GM21390 (cell line): ENCODE results near the gene ACSL1.

Source experiments
- ATAC-seq: cut with Tn5 transposase; IDR thresholded peaks from one replicate; pipeline ENCODE4 v1.9.1; 2021; ENCODE audit not compliant: unreplicated experiment

The ACSL1 gene, protein sequence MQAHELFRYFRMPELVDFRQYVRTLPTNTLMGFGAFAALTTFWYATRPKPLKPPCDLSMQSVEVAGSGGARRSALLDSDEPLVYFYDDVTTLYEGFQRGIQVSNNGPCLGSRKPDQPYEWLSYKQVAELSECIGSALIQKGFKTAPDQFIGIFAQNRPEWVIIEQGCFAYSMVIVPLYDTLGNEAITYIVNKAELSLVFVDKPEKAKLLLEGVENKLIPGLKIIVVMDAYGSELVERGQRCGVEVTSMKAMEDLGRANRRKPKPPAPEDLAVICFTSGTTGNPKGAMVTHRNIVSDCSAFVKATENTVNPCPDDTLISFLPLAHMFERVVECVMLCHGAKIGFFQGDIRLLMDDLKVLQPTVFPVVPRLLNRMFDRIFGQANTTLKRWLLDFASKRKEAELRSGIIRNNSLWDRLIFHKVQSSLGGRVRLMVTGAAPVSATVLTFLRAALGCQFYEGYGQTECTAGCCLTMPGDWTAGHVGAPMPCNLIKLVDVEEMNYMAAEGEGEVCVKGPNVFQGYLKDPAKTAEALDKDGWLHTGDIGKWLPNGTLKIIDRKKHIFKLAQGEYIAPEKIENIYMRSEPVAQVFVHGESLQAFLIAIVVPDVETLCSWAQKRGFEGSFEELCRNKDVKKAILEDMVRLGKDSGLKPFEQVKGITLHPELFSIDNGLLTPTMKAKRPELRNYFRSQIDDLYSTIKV

DNA sequence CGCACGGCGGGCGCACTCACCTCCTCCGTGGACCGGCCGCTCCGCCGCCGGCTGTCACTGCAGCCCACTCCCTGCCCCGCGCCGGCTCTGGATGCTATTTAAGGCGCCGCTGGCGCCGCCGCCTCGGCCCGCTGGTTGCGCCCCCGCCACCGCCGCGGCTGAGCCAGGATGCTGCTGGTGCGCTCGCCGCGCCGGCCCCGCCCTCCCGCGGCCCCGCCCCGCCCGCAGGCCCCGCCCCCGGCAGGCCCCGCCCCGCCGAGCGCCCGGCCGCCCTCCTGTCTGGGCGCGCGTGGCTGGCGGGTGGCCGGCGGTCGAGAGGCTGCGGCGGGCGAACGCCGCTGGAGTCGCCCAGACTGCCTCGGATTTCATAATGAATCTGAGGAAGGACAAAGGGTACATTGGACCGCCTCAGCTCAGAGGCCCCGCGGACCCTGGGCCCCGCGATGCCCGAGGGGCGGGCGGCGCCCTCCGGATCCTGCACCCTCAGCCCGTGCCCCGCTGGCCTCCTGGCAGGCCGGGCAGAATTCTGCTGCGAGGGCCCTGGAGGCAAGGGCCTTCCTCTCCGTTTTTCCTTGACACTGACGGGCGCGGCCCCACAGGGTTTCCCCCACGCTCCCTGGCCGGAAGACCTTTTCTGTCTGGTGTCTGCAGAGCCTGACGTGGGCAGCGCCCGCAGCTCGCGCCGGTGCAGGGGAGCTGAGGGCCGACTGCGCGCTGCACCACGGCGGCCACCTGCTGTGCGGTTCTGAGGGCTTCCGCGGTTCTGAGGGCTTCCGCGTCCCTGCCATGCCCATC, at the start of gene ACSL1:
TSS of gene ACSL1 (minus strand) at position 73 of the 795 bp plus-strand sequence. CDS start 22,454 bp downstream, outside the sequence.
- peak; percentile 62 for ATAC-seq

DNA sequence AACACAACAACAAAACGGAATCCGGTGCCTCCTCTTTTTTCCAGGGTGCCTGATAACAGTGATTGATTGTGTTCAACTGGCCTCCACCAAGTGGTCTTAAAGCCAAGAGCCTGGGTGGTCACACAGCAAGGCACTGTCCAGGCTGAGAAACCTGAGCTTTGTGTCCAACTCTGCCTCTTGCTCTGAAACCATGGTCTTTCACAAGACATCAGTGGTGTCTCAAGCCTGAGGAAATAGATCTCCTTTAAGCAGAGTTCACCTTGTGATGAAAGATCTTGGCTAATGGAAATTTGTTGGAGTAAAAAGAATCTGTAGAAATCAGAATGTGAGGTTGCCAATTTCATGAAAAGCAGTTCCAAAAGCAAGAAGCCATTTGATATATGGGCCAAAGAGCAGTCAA, 47.3 kb upstream of the ACSL1 start:
- no peak for ATAC-seq

DNA sequence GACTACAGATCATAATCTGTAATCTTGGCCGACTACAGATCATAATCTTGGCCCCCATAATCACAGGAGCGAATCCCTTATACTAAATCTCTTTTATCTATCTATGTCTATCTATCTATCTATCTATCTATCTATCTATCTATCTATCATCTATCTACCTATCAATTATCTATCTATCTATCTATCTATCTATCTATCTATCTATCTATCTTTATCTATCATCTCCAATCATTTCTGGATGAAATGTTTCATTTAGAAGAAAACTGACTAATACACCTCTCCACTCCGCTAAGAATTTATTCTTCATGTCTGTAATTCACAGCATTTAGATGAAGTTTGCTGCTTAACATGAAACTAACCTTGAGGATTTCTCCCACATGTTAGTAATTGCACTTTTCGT, 45.0 kb upstream of the ACSL1 start:
- no peak for ATAC-seq

DNA sequence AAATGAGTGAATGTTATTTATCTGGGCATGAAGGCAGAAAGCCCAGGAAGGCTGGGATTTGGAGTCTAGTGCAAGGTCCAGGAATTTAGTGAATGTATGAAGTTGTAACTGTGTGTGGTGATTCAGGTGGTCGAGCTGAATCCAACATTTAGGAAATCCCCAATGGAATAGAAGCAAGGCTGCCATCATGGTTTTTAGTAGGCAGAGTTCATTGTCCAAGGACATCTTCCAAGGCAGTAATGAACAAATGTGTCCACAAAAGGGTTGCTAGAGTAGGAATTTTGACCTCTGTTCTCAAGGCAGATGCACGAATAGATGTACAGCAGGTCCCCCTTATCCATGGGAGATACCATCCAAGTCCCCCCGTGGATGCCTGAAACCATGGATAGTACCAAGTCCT, 42.9 kb upstream of the ACSL1 start:
- ATAC-seq, result no peak

DNA sequence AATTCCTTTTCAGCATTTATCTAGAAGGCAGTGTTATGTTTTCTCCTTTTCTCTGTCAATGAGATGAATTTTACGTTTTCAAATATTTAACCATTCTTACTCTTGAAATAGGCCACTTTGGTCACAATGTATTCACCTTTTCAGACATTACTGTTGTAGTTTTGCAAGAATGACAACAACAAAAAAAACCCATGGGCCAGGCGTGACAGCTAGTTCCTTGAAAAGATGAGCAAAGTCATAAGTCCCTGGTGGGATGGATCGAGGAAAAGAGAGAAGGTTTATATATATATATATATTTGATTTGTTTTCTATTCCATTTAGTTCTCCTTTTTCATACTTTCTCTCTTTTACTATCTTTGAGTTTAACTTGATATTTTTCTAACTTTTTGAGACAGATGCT, 38.1 kb upstream of the ACSL1 start:
- ATAC-seq, result no peak

DNA sequence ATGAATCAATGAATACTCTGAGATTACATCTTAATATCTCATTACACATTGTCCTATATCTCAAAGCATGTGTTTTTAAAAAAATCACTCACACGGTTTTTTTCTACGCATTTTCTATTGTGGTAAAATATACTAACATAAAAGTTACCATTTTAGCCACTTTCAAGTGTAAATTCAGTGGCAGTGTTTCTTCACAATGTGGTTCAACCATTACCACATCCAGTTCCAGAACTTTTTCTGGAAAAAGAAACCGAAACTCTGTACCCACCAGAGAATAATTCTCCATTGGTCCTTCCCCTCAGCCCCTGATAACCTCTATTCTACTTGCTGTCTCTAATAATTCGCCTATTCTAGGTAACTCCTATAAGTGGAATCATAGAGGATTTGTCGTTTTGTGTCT, 35.3 kb upstream of the ACSL1 start:
- ATAC-seq, result no peak

DNA sequence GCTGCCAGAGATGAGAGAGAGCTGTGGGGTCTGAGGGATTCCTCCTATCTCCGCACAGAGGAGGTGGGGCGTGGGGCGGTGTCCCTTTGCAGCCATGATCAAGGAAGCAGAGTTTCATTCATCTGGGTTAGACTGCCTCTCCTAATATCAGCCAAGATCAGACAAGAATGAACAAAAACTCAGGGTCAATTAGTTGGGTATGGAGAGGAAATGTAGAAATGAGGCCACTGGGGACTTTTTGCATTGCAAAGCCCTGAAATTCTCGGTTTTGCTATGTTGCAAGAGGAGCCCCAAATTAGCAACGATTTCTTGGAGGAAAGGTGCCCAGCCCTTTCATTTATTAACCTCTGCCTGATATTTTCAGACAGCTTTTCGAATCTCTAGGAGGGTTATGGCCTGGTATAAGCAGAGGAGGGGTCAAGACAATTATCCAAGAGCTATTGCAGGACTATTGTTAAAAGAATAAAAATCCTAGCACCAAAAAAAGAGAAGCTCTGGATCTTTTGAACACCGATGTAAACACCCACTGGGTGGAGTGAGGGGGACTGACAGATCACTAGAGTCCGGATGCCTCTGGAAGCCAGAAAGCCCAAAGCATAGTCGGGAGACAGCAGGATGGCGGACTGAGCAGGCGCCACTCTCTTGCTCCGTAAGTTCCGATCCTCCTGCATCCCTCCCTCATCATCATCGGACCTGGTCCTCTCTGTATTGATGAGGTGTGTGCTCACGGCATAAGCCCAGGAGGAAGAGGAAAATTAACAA, 34.4 kb upstream of the ACSL1 start:
- peak; percentile 65 for ATAC-seq

DNA sequence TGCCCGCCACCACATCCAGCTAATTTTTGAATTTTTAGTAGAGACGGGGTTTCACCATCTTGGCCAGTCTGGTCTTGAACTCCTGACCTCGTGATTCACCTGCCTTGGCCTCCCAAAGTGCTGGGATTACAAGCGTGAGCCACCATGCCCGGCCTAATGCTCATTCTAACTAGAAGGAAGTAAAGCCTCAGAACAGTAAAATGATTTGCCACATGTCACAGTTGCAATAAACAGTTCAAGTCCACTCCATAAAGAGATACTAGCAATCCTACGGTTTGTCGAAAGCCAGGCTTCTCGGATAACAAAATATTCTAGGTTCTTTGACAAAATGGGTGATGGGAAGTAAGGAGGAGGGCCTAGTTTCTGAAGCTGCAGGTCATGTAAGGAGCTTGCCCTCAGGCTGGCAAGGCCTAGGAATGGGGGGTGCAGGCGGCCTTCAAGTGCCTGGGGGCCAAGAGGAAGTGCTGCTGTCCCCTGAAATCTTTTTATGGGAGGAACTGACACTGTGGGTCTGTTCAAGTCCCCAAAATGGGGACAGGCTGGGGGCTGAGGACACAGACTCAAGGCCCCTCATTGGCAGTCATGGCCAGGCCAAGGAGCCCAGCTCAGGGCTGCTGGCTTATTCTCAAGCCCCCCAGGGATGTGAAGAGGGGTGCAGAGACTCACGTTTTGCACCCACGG, 31.8 kb upstream of the ACSL1 start:
- no peak for ATAC-seq

DNA sequence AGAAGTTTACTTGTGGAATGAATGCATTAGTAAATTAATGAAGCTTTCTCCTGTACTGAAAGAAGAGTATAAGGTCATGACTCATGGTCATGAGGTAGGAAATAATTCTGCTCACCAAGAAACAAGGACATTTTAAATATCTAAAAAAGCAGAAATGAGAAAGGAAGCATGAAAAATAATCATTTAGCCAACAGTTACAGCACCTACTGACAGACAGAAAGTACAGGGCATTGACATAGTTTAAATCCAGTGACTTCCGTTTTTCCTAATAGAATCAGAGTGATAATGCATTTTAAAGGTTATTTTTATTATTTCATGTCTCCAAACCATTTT, 30.5 kb upstream of the ACSL1 start:
- no peak for ATAC-seq

DNA sequence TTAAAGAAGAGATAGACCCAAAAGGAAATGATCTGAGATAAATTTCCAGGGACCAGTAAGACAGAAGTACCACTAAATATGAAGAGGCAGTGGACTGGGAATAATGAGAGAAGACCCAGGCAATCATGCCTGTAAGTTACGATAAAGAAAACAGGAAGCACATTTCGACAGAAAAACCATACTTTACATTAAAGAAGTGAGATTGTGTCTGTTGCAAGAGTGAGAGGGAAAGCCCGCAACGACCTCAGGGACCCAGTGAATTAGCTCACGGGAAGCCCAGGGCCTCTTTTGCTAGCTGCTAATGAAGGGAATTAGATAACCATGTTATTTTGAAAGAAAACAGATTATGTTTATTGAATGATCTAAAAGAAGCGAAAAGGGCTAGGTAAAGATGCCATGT, 28.9 kb upstream of the ACSL1 start:
- peak; percentile 24 for ATAC-seq

DNA sequence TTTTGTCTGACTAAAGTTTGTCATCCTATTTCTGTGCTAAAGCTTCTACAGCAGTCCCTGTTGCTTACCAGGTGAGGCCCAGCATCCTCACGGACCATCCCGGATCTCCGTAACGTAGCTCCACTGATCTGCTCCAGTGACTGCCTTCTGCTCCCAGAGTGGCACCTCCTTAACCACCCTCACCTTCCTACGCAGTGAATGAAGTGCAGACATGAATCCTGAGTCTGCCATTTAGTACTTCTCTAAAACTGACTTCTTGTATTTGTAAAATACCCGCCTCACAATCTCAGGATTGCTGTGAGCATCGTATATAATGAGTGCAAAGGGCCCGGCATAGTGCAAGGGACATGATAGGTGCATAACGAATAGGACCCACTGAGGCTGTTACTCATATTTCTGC, 27.7 kb upstream of the ACSL1 start:
- ATAC-seq, result no peak

DNA sequence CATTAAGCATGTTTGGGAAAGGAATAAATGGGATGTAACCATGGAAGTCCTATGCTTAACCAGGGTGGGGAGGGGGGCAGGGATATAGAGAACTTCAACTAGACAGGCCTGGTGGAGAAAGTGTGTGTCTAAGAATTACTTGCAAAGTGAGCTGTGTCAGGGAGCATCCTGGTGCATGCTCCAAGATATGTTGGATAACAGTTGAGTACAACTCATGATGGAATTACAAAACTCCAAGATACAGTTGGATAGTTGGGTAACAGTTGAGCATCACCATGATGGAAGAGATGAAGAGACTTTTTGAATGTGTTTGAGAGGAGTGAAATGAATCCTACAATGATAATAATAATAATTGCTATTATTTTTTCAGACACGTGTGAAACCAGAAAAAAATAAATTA, 26.1 kb upstream of the ACSL1 start:
- no peak for ATAC-seq

DNA sequence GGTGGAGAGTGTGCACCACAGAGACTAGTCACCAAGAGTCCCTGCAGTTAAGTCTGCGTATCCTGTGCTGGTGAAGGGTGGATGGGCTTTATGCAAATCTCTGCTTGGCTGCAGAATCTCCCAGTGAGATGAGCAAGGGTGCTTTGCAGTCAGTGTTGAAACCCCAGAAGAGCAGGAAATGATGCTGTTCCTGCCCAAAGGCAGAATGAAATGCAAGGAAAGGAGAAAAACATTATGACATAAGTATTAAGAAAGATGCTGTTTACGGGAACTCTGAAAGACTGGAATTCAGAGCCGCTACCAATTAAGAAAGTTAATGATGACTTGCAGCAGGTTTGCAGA, 25.4 kb upstream of the ACSL1 start:
- ATAC-seq, result peak; percentile 73

DNA sequence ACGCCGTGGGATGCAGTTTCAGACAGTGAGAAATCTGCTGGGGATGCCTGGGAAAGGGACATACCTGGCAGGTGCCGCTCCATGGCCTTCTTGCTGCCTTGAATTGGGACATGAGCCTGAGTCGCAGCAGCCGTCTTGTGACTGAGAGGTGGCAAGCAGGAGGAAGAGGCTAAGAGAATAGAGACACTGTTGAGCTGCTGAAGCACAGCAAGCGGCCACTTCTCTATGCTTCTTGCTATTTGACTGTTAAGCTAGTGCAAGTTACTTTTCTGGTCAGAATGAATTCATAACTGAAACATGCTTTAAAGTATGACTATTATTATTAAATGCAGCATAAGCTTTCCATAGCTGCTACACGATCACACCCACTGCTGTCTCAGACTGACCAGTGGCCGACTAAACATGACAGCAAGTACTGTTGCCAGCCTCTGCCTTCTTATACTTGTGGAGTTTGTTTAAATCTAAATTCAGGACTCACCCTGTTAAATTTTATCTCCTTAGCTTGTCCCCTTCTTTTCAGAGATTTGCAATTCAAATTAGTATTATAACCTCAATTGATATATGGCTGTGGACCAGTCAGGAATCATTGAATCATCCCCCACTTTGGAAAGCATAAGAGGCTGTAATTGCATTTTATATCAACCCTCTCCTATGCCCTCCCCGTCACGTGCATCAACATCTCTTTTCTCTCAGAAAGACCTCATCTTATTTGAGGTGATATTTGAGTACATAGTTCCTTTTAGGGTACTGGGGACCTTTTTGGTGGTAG, 24.8 kb upstream of the ACSL1 start:
- ATAC-seq, result peak; percentile 44

DNA sequence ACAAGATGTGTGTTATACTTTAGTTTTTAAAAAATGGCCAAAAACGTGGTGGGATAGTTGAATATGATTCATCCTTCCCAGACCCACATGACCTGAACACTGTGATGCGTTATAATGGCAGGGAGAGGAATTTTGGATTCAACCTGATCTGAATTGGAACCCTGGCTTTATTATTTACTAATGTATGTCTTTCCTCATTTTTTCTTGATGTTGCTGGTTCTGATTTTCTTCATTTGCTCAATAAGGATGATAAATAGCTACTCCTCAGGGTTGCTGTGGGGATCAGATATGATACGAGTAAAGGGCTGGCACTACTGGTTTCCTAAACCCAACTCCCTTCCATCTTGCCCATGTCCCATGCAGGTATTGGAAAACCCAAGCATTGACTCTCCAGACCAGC, 24.2 kb upstream of the ACSL1 start:
- no peak for ATAC-seq

DNA sequence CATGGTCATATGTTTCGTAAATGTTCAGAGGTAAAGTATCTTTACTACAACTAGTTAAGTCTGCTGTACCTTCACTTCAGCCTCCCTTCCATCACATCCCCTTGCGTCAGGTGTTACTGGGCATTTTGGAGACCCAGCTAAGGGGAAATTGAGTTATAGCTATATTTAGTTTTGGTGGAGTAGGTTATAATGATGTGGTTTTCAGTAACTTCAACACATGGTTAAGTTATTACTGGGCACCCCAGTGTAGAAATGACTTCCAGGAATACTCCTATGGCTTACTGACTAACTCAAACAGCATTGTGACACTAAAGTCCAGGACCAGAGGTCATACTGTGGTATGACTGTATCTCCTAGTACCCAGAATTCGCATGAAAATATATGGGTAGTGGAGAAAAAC, 23.4 kb upstream of the ACSL1 start:
- peak; percentile 25 for ATAC-seq

DNA sequence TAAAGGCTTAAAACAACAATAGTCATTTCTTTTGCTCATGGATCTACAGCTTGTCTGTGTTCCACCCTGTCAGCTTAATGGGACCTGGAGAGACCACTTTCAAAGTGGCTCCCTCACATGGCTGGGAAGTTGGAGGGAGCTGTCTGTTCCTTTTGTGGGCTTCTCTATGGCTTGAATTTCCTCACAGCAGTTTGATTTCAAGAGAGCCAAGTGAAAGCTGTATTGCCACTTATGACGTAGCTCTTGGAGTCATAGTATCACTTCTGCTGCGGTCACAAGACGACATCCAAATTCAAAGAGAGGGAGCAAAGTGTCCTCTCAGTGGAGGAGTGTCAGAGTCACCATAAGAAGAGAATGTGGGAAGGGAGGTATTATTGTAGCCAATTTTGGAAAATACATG, 22.7 kb upstream of the ACSL1 start:
- ATAC-seq, result peak; percentile 30

DNA sequence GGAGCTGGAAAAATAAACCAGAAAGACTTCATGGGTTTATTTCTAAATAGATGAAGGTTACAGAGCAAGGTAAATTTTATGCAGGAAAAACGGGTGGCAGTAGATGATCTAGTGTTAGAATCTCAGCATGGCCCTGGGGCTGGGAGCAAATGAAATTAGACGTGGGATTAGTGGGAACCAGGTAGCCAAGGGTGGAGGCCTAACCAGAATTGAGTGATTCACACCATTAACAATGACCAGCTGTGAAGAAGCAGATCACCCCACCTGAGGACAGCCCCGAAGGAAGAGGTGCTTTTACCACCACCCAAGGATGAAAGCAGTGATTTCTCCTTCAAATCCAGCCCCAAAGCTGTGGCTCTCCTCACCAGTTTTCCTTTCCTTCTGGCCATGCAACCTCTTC, 20.8 kb upstream of the ACSL1 start:
- no peak for ATAC-seq

DNA sequence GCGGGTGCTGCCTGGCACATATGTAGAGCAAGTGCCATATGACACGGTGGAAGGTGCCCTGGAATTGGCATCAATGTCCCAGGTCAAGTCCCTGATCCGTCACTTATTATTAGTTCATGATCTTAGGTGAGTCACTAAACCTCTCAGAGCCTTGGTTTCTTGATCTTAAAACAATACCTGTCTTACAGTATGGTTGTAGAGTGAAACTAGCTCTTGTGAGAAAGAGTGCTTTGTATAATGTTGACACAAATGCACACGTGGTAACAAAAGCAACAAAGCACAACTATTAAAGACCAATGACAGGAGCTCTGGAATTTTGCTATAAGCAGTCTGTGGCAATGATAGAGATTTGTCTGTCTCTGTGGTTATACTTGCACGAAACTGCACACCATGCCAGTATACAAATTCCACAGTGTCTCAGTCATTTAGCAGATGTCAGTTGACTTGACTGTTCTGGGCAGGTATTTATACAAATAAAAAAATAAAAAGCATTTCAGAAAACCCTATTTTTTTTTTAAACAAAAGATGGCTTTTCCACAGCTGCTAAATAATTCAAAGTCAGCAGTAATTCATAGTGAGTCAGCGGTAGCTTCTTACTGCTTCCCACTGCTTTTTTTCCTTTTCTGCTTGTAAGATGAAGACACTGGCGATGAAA, 19.7 kb upstream of the ACSL1 start:
- no peak for ATAC-seq
